ENCODE data around the gene SCN9A. TPM values are rescaled to one million over a fixed set of nuclear protein-coding genes. Genes with fewer than 3 reads are reported as not detected.

SCN9A gene
- total and polyA plus RNA-seq, 9 of the 15 experiments (the other 6 are each of a cell fraction or from before 2014, with no cell fraction given) = 1.4 to 22.8 (median 7.1) TPM

GRCh38 chr2:166321076-166321475 is 54.7 kb downstream of the SCN9A start:
- no peaks in the 10 kb centered on the region; a peak in 1 of 5 replicates for H3K4me1 ChIP-seq (replicated peaks in 1 of 2; ENCODE audit: control insufficient read depth in 2 of 2, insufficient read depth in 2 of 2, low read length in 2 of 2)
- 80% methylated on average over 3 of the region's 3 CpGs for WGBS (ENCODE audit: insufficient coverage, low coverage, missing lambda C conversion rate)
- no peaks in the 10 kb centered on the region for H3K9me3 ChIP-seq (replicated peaks; ENCODE audit: control insufficient read depth, insufficient read depth, low read depth, low read length)
- ChIA-PET CTCF (ENCODE audit: low intra/inter-chr PET ratio) (no interaction called here), POLR2A (interaction anchor here (1.0 to 1.8 kb wide), 2 partner anchors 9 to 11 kb away, joined by 3 to 5 read pairs; no protein-coding TSS in a partner anchor)
- TF ChIP-seq NFRKB (IDR thresholded peaks at IDR 0.05; ENCODE audit: low read depth) (no peak), ZNF518B (CRISPR knock-in tag; IDR thresholded peaks at IDR 0.05) (no peak), FOXO4 (CRISPR knock-in tag; IDR thresholded peaks at IDR 0.05) (no peak), STAT6 (CRISPR knock-in tag; IDR thresholded peaks at IDR 0.05) (no peak), MITF (IDR thresholded peaks at IDR 0.05) (no peak), RUNX1 (IDR thresholded peaks at IDR 0.05; ENCODE audit: low read depth) (no peak), ILK (tag; IDR thresholded peaks at IDR 0.05; ENCODE audit: borderline replicate concordance, low read depth) (no peak), ID3 (CRISPR knock-in tag; IDR thresholded peaks at IDR 0.05) (no peak), ID3 (tag; IDR thresholded peaks at IDR 0.05) (no peak)
- H3K4me3 ChIP-seq = no peak overlapping the region
- no peak overlapping the region for H3K9ac ChIP-seq (ENCODE audit: insufficient read depth in 1 of 2, low read depth in 2 of 2, low read length in 2 of 2)
- in situ Hi-C loops (cut with MboI) = no loop called here
- no peak for FAIRE-seq
- no peak; the same call in 2 of the 3 replicates for ATAC-seq
- H3K36me3 ChIP-seq (ENCODE audit: control insufficient read depth, insufficient read depth, low read length) = no peaks in the 10 kb centered on the region
- no peaks in the 10 kb centered on the region for H3K27me3 ChIP-seq (ENCODE audit: control insufficient read depth in 2 of 2, insufficient read depth in 2 of 2, low read length in 2 of 2)
- no peak overlapping the region for H2AFZ ChIP-seq (ENCODE audit: low read depth, low read length)
- H3K79me2 ChIP-seq (ENCODE audit: control insufficient read depth, insufficient read depth, low read length) = no peaks in the 10 kb centered on the region
- H3K4me2 ChIP-seq (ENCODE audit: insufficient read depth, low read length) = no peak overlapping the region
- no peaks in the 10 kb centered on the region for H4K20me1 ChIP-seq (replicated peaks; ENCODE audit: control insufficient read depth, insufficient read depth, low read length)
- intact Hi-C loops (cut with micrococcal nuclease) = no loop called here
- no peak for DNase-seq (ENCODE audit: extremely low read depth in 1 of 4, low spot score in 3 of 4)
- H3K27ac ChIP-seq (ENCODE audit: extremely low read depth, low read depth, low read length) = no peak overlapping the region
- BruUV-seq (replicated peaks) = no TSS peak
- no peaks in the 10 kb centered on the region for H3K9me1 ChIP-seq (ENCODE audit: control insufficient read depth, insufficient read depth, low read length)
